ENCODE results near the gene TANK.

TANK gene

DNA sequence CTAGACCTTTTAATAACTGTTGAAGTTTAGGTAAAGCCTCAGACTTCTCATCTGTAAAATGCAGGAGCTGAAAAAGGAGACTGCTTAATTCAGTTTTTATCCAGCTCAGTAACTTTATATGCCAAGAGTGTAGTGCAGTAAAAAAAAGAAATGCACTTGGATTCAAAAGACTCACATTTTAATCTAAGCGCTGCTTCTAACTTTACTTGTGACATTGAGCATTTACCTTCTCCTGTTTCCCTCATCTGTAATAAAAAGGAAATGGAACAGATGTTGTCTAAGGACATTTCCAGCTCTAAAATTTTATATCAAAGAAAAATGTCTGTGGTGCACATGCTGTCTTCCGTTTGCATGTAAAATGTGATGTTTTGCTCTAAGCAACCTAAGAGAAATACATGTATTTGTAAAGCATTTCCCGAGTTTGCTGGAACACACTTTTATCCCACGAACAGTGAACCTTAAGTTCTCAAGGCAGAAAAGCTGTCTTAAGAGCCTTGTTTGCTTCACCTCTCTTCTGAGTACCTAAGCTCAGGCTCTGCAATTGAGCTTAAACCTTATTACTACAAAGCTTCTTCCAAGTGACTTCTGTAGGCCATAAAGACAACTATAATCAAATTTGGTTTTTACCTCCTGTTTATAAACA lies 24.2 kb upstream of the TANK start:
- CTCF ChIA-PET = interaction anchor here (0.9 to 3.1 kb wide), 11 partner anchors 12 to 114 kb away, joined by 3 to 22 read pairs (median 6); partner anchors contain the start of gene TANK
- TF ChIP-seq, protein P1, sequence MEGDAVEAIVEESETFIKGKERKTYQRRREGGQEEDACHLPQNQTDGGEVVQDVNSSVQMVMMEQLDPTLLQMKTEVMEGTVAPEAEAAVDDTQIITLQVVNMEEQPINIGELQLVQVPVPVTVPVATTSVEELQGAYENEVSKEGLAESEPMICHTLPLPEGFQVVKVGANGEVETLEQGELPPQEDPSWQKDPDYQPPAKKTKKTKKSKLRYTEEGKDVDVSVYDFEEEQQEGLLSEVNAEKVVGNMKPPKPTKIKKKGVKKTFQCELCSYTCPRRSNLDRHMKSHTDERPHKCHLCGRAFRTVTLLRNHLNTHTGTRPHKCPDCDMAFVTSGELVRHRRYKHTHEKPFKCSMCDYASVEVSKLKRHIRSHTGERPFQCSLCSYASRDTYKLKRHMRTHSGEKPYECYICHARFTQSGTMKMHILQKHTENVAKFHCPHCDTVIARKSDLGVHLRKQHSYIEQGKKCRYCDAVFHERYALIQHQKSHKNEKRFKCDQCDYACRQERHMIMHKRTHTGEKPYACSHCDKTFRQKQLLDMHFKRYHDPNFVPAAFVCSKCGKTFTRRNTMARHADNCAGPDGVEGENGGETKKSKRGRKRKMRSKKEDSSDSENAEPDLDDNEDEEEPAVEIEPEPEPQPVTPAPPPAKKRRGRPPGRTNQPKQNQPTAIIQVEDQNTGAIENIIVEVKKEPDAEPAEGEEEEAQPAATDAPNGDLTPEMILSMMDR (IDR thresholded peaks at IDR 0.05; ENCODE audit: control extremely low read depth, extremely low read depth, low read depth, missing control alignments) = no peak
- POLR2A ChIA-PET = interaction anchor here (0.7 to 1.3 kb wide), 5 partner anchors 12 to 101 kb away, joined by 3 to 6 read pairs (median 4); no protein-coding TSS in a partner anchor

DNA sequence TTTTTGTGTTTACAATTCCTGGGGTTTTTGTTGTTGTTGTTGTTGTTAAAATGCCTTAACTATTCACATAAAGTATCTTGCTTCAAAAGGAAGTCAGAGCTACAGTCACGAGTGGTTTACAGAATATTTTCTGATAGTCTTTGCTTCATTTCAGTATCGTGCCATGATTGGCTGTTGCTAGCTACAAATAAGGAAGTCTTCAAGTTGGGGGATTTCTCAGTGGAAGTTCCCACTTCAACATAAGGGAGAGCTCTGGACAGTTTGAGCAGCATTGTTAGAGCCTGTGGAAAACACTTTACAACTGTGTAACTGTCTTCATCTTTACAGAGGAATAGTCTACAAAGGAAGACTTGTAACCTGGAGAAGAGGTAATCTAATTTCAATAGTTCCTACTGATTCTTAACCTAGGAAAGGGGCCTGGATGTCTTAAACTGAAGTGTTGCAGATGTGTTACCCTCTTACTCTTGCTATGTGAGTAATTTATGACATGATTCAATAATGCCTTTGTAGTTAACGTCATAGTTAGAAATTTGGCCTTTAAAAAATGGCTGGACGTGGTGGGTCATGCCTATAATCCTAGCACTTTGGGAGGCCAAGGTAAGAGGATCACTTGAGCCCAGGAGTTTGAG lies 23.4 kb upstream of the TANK start:
- DNase-seq (ENCODE audit: extremely low spot score) = peak; percentile 61
- CTCF ChIA-PET = interaction anchor here (0.9 to 3.1 kb wide), 9 partner anchors 12 to 114 kb away, joined by 3 to 22 read pairs (median 6); partner anchors contain the start of gene TANK
- POLR2A ChIA-PET = interaction anchor here (0.7 to 1.3 kb wide), 5 partner anchors 13 to 100 kb away, joined by 3 to 6 read pairs (median 4); no protein-coding TSS in a partner anchor
- TF ChIP-seq, protein P1 (IDR thresholded peaks at IDR 0.05; ENCODE audit: control extremely low read depth, extremely low read depth, low read depth, missing control alignments) = no peak

More for the DNA sequence above, 24.2 kb upstream of the TANK start:
- DNase-seq (ENCODE audit: extremely low spot score) = no peak

DNA sequence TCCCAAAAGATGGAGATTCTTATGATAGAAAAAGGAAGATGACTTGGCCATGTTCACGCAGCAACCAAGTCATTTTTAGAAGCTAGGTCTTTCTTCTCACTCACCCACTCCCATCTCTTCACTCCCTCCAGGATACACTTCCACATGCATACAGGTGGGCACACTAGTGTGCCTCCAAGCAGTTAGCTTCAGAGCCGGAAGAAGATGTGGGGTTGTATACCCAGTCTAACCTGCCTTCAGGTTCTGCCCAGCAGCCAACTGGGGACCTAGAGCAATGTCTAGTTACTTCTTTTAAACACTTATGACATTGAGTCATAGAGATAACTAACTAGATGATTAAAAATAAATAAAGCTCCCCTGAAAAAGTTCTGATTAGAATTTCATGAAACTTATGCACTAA lies 21.8 kb upstream of the TANK start:
- TF ChIP-seq, protein P1 (IDR thresholded peaks at IDR 0.05; ENCODE audit: control extremely low read depth, extremely low read depth, low read depth, missing control alignments) = no peak
- CTCF ChIA-PET = interaction anchor here (0.9 to 2.5 kb wide), 6 partner anchors 9 to 84 kb away, joined by 3 to 10 read pairs (median 4); no protein-coding TSS in a partner anchor
- DNase-seq (ENCODE audit: extremely low spot score) = no peak
- POLR2A ChIA-PET = interaction anchor here (0.7 to 0.9 kb wide), 3 partner anchors 28 to 49 kb away, joined by 3 read pairs; no protein-coding TSS in a partner anchor

DNA sequence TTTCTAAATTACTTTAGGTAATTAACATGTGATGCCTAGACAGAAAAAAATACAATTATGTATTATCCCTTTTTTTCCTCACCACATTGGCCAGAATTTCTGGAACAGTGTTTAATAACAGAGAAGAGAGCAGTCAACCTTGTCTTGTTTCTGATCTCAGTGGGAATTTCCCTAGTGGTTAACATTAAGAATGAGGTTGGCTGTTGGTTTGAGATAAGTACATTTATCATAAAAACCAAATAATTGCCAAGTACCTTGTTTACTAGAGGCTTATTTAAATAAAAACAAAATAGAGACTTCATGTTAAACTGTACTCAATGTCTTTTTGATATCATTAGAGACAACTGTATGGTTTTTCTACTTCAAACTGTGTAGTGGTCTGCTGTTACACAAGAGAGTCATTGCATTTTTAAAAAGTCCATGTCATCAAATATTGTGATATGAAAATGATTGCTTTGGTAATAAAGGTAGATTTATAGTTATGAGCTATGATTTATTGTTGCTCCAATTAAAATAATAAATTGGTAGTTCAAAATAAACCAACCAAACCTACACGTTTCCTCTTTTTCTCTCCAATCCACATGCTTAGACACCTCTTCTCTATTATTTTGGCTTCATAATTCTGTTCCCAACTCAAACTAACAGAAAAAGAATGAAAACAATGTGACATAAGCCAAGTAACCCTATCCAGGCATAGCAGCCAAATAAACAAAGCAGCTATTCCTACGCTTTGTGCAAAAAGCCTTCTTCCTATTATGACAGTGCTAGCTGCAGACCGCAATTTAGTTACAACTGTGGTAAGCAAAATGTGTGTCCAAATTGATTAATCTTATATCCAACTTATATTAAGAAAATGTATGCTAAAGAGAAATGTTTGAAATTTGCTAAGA lies 20.9 kb upstream of the TANK start:
- POLR2A ChIA-PET = interaction anchor here (0.9 kb wide), 2 partner anchors 18 to 50 kb away, joined by 3 read pairs; no protein-coding TSS in a partner anchor
- TF ChIP-seq, protein P1 (IDR thresholded peaks at IDR 0.05; ENCODE audit: control extremely low read depth, extremely low read depth, low read depth, missing control alignments) = no peak
- CTCF ChIA-PET = interaction anchor here (0.9 to 2.5 kb wide), 7 partner anchors 8 to 83 kb away, joined by 3 to 10 read pairs (median 4); no protein-coding TSS in a partner anchor
- DNase-seq (ENCODE audit: extremely low spot score) = no peak

DNA sequence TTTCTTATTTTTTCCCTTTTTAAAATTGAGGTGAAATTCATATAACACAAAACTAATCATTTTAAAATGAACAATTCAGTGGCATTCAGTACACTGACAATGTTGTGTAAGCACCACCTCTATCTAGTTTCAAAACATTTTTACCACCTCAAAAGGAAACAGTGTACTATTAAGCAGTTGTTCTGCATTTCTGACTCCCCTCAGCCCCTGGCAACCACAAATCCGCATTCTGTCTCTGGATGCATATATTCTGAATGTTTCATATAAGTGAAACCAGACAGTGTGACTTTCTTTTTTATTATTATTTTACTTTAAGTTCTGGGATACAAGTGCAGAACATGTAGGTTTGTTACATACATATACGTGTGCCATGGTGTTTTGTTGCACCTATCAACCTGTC lies 19.2 kb upstream of the TANK start:
- no peak for DNase-seq (ENCODE audit: extremely low spot score)
- TF ChIP-seq, protein P1 (IDR thresholded peaks at IDR 0.05; ENCODE audit: control extremely low read depth, extremely low read depth, low read depth, missing control alignments) = no peak
- CTCF ChIA-PET = interaction anchor here (2.5 kb wide), 1 partner anchor 77 kb away, joined by 10 read pairs; no protein-coding TSS in a partner anchor

More for the DNA sequence above, 19.2 kb upstream of the TANK start:
- POLR2A ChIA-PET = no interaction called here
